ENCODE results near the gene STPG3. TPM values are rescaled to one million over a fixed set of nuclear protein-coding genes. Genes with fewer than 3 reads are reported as not detected.
A peak's percentile ranks its signal among the peaks of the same experiment; 100 is the strongest.

Gene STPG3
- total and polyA plus RNA-seq, 2 of the 8 experiments (the other 6 are each of a cell fraction or from before 2014, with no cell fraction given), result not detected

- TF ChIP-seq CHD7 (IDR thresholded peaks at IDR 0.05; ENCODE audit: insufficient replicate concordance, low read length), result no peak
- TF ChIP-seq EGR1 (IDR thresholded peaks at IDR 0.05; ENCODE audit: borderline replicate concordance, low read depth, low read length), result no peak
- peak; percentile 6 for TF ChIP-seq ASH2L (IDR thresholded peaks at IDR 0.05; ENCODE audit: low read length)
- TF ChIP-seq CTCF (IDR thresholded peaks at IDR 0.05; ENCODE audit: control extremely low read depth in 1 of 3, insufficient read depth in 1 of 3, low read depth in 1 of 3, low read length in 3 of 3), result peak in 2 of 3 experiments; percentile 43 to 65; a peak in 3 of 4 replicates
- no peak for TF ChIP-seq GABPA (IDR thresholded peaks at IDR 0.05; ENCODE audit: borderline replicate concordance, insufficient read depth, low read length)
- TF ChIP-seq RNF2 (IDR thresholded peaks at IDR 0.05; ENCODE audit: borderline replicate concordance, low read depth, low read length, missing control alignments, poor library complexity, severe bottlenecking), result peak; percentile 4
Measured at GRCh38 chr9:137280474-137281344, 29.6 kb downstream of the STPG3 start (continued).

All from H1 (cell line).